ENCODE data around the gene KISS1R. TPM values are rescaled to one million over a fixed set of nuclear protein-coding genes. Genes with fewer than 3 reads are reported as not detected.

Gene KISS1R
- total RNA-seq, 2 experiments from 2014 or later, result 1.5 to 1.6 TPM

- Mint-ChIP-seq H3K4me3 (no peak overlapping the region), H3K27me3 (no peaks in the 10 kb centered on the region), H3K27ac (no peak overlapping the region), H3K4me1 (ENCODE audit: low read depth) (no peaks in the 10 kb centered on the region), H3K36me3 (ENCODE audit: low read depth) (peaks cover 19% of the 10 kb centered on the region), H3K9me3 (no peaks in the 10 kb centered on the region)
- Histone ChIP-seq H3K27me3 (ENCODE audit: control insufficient read depth in 1 of 2, insufficient read depth in 2 of 2, low read length in 2 of 2) (no peaks in the 10 kb centered on the region), H3K9me3 (ENCODE audit: control insufficient read depth in 1 of 2, insufficient read depth in 1 of 2, low read length in 2 of 2) (peaks cover 0 to 5% of the 10 kb centered on the region in 2 experiments), H3K4me1 (ENCODE audit: insufficient read depth, low read length) (peaks cover 6% of the 10 kb centered on the region), H3K27ac (ENCODE audit: low read depth in 1 of 2, low read length in 2 of 2) (no peak overlapping the region), H3K36me3 (ENCODE audit: insufficient read depth, low read length) (peaks cover 11% of the 10 kb centered on the region), H3K4me3 (ENCODE audit: low read length) (no peak overlapping the region)
- TF ChIP-seq CTCF (IDR thresholded peaks at IDR 0.05), result no peak
- POLR2A ChIA-PET, result no interaction called here
- intact Hi-C loops (cut with DNase I, micrococcal nuclease), result no loop called here
- ATAC-seq (ENCODE audit: poor library complexity), result no peak
- CTCF ChIA-PET, result no interaction called here
- no peak for DNase-seq
Measured at GRCh38 chr19:964116-964520, 47.0 kb downstream of the KISS1R start.

- no peak for TF ChIP-seq CTCF (IDR thresholded peaks at IDR 0.05)
- H3K36me3 Mint-ChIP-seq (ENCODE audit: low read depth), result peaks cover 21% of the 10 kb centered on the region
- Histone ChIP-seq H3K4me3 (ENCODE audit: low read length) (no peak overlapping the region), H3K27me3 (ENCODE audit: control insufficient read depth in 1 of 2, insufficient read depth in 2 of 2, low read length in 2 of 2) (no peaks in the 10 kb centered on the region), H3K4me1 (ENCODE audit: insufficient read depth, low read length) (peaks cover 6% of the 10 kb centered on the region), H3K27ac (ENCODE audit: low read depth in 1 of 2, low read length in 2 of 2) (no peak overlapping the region), H3K36me3 (ENCODE audit: insufficient read depth, low read length) (peaks cover 11% of the 10 kb centered on the region), H3K9me3 (ENCODE audit: control insufficient read depth in 1 of 2, insufficient read depth in 1 of 2, low read length in 2 of 2) (peaks cover 0 to 6% of the 10 kb centered on the region in 2 experiments)
- no peaks in the 10 kb centered on the region for H3K9me3 Mint-ChIP-seq
- CTCF ChIA-PET, result no interaction called here
- no peaks in the 10 kb centered on the region for H3K4me1 Mint-ChIP-seq (ENCODE audit: low read depth)
- POLR2A ChIA-PET, result no interaction called here
- intact Hi-C loops (cut with DNase I, micrococcal nuclease), result no loop called here
- no peaks in the 10 kb centered on the region for H3K27me3 Mint-ChIP-seq
- DNase-seq, result no peak
- no peak overlapping the region for H3K4me3 Mint-ChIP-seq
- no peak overlapping the region for H3K27ac Mint-ChIP-seq
- ATAC-seq (ENCODE audit: poor library complexity), result no peak
Measured at GRCh38 chr19:964761-965694, 47.9 kb downstream of the KISS1R start.

- H3K27me3 ChIP-seq (ENCODE audit: control insufficient read depth in 1 of 2, insufficient read depth in 2 of 2, low read length in 2 of 2), result no peaks in the 10 kb centered on the region
- CTCF ChIA-PET, result no interaction called here
- peaks cover 30% of the 10 kb centered on the region for H3K36me3 Mint-ChIP-seq (ENCODE audit: low read depth)
- no peaks in the 10 kb centered on the region for H3K4me1 Mint-ChIP-seq (ENCODE audit: low read depth)
- H3K27me3 Mint-ChIP-seq, result no peaks in the 10 kb centered on the region
- DNase-seq, result no peak
- H3K4me1 ChIP-seq (ENCODE audit: insufficient read depth, low read length), result peaks cover 6% of the 10 kb centered on the region
- no peak overlapping the region for H3K4me3 ChIP-seq (ENCODE audit: low read length)
- intact Hi-C loops (cut with DNase I, micrococcal nuclease), result no loop called here
- no peak overlapping the region for H3K4me3 Mint-ChIP-seq
- peaks cover 21% of the 10 kb centered on the region for H3K36me3 ChIP-seq (ENCODE audit: insufficient read depth, low read length)
- no peak overlapping the region for H3K27ac Mint-ChIP-seq
- no peaks in the 10 kb centered on the region for H3K9me3 Mint-ChIP-seq
- no peak overlapping the region for H3K27ac ChIP-seq (ENCODE audit: low read depth in 1 of 2, low read length in 2 of 2)
- no peak for TF ChIP-seq CTCF (IDR thresholded peaks at IDR 0.05)
- ATAC-seq (ENCODE audit: poor library complexity), result no peak
- POLR2A ChIA-PET, result no interaction called here
- H3K9me3 ChIP-seq (ENCODE audit: control insufficient read depth in 1 of 2, insufficient read depth in 1 of 2, low read length in 2 of 2), result peaks cover 8 to 22% of the 10 kb centered on the region in 2 experiments
Measured at GRCh38 chr19:966485-967088, 49.5 kb downstream of the KISS1R start.

Other genes starting within 250 kb of the KISS1R start
- 1 to 10 TPM; 2.2 to 3.4 TPM for gene FSTL3, start 240.9 kb upstream of the KISS1R start, total RNA-seq
- not detected for gene PRSS57, start 221.9 kb upstream of the KISS1R start, total RNA-seq
- gene PALM, start 208.4 kb upstream of the KISS1R start, total RNA-seq, result not detected
- not detected for gene MISP, start 166.2 kb upstream of the KISS1R start, total RNA-seq
- gene PTBP1, start 119.9 kb upstream of the KISS1R start, total RNA-seq, result 100 to 1,000 TPM; 246 to 252 TPM
- gene PLPPR3, start 95.4 kb upstream of the KISS1R start, total RNA-seq, result not detected
- gene AZU1, start 89.5 kb upstream of the KISS1R start, total RNA-seq, result under 1 TPM; 0.47 to 0.49 TPM
- gene PRTN3, start 76.3 kb upstream of the KISS1R start, total RNA-seq, result not detected
- not detected for gene ELANE, start 65.0 kb upstream of the KISS1R start, total RNA-seq
- gene CFD, start 57.7 kb upstream of the KISS1R start, total RNA-seq, result 1 to 10 TPM; 2.3 to 2.9 TPM
- 10 to 100 TPM; 25.8 to 30.1 TPM for gene MED16, start 24.1 kb upstream of the KISS1R start, total RNA-seq
- not detected for gene RNU6-9, start 23.8 kb upstream of the KISS1R start, total RNA-seq
- gene R3HDM4, start 4.1 kb upstream of the KISS1R start, total RNA-seq, result 100 to 1,000 TPM; 309 to 313 TPM
- gene ARID3A, start 8.7 kb downstream of the KISS1R start, total RNA-seq, result 1 to 10 TPM; 3.7 to 4.1 TPM
- gene WDR18, start 67.0 kb downstream of the KISS1R start, total RNA-seq, result 10 to 100 TPM; 16.8 to 17.1 TPM
- under 1 TPM; 0.17 to 0.22 TPM for gene GRIN3B, start 83.1 kb downstream of the KISS1R start, total RNA-seq
- 100 to 1,000 TPM; 388 to 390 TPM for gene TMEM259, start 103.8 kb downstream of the KISS1R start, total RNA-seq
- gene RNU6-2, start 104.2 kb downstream of the KISS1R start, total RNA-seq, result not detected
- 100 to 1,000 TPM; 307 to 318 TPM for gene CNN2, start 109.3 kb downstream of the KISS1R start, total RNA-seq
- 100 to 1,000 TPM; 114 to 118 TPM for gene ABCA7, start 122.8 kb downstream of the KISS1R start, total RNA-seq
- gene ARHGAP45, start 149.8 kb downstream of the KISS1R start, total RNA-seq, result 100 to 1,000 TPM; 861 to 878 TPM
- 10 to 100 TPM; 45.8 to 49.0 TPM for gene POLR2E, start 178.0 kb downstream of the KISS1R start, total RNA-seq
- gene GPX4, start 186.7 kb downstream of the KISS1R start, total RNA-seq, result 100 to 1,000 TPM; 174 to 175 TPM